ENCODE measurements around the gene ARSB.
"Not testable (repeated sequence)": the region's sequence is repeated elsewhere in the genome, so short reads cannot be mapped to it uniquely, and the experiment has no call there.

ARSB gene

GRCh38 chr5:79002374-79002773, 17.3 kb upstream of the ARSB start:
- no peak for DNase-seq
- in situ Hi-C loops (cut with HindIII; ENCODE audit: low pct_ligation_motif_present, low pct_unique_long_range_greater_than_20kb, low sequenced_read_pairs), result no loop called here

GRCh38 chr5:79001471-79001870, 16.4 kb upstream of the ARSB start:
- in situ Hi-C loops (cut with HindIII; ENCODE audit: low pct_ligation_motif_present, low pct_unique_long_range_greater_than_20kb, low sequenced_read_pairs), result no loop called here
- DNase-seq, result no peak

GRCh38 chr5:78997090-78997489, 12.0 kb upstream of the ARSB start:
- in situ Hi-C loops (cut with HindIII; ENCODE audit: low pct_ligation_motif_present, low pct_unique_long_range_greater_than_20kb, low sequenced_read_pairs), result no loop called here
- DNase-seq, result no peak

GRCh38 chr5:78995521-78996007, 10.5 kb upstream of the ARSB start:
- in situ Hi-C loops (cut with HindIII; ENCODE audit: low pct_ligation_motif_present, low pct_unique_long_range_greater_than_20kb, low sequenced_read_pairs), result no loop called here
- DNase-seq, result no peak

GRCh38 chr5:78993165-78993564, 8.1 kb upstream of the ARSB start:
- in situ Hi-C loops (cut with HindIII; ENCODE audit: low pct_ligation_motif_present, low pct_unique_long_range_greater_than_20kb, low sequenced_read_pairs), result no loop called here
- no peak for DNase-seq

GRCh38 chr5:78992146-78992545, 7.0 kb upstream of the ARSB start:
- no peak for DNase-seq
- in situ Hi-C loops (cut with HindIII; ENCODE audit: low pct_ligation_motif_present, low pct_unique_long_range_greater_than_20kb, low sequenced_read_pairs), result no loop called here

GRCh38 chr5:78989080-78989479, 4.0 kb upstream of the ARSB start:
- in situ Hi-C loops (cut with HindIII; ENCODE audit: low pct_ligation_motif_present, low pct_unique_long_range_greater_than_20kb, low sequenced_read_pairs), result no loop called here
- no peak for DNase-seq

- DNase-seq, result peak; percentile 65
- in situ Hi-C loops (cut with HindIII; ENCODE audit: low pct_ligation_motif_present, low pct_unique_long_range_greater_than_20kb, low sequenced_read_pairs), result no loop called here
These were observed 664 bp upstream of the ARSB start for GRCh38 chr5:78985725-78986223.

GRCh38 chr5:78984439-78985115, 533 bp downstream of the ARSB start:
- in situ Hi-C loops (cut with HindIII; ENCODE audit: low pct_ligation_motif_present, low pct_unique_long_range_greater_than_20kb, low sequenced_read_pairs), result no loop called here
- peak; percentile 86 for DNase-seq

GRCh38 chr5:78983601-78984438, 1.3 kb downstream of the ARSB start:
- peak; percentile 31 for DNase-seq
- in situ Hi-C loops (cut with HindIII; ENCODE audit: low pct_ligation_motif_present, low pct_unique_long_range_greater_than_20kb, low sequenced_read_pairs), result no loop called here

GRCh38 chr5:78983194-78983593, 1.9 kb downstream of the ARSB start:
- DNase-seq, result peak; percentile 1
- in situ Hi-C loops (cut with HindIII; ENCODE audit: low pct_ligation_motif_present, low pct_unique_long_range_greater_than_20kb, low sequenced_read_pairs), result not testable (repeated sequence)

- in situ Hi-C loops (cut with HindIII; ENCODE audit: low pct_ligation_motif_present, low pct_unique_long_range_greater_than_20kb, low sequenced_read_pairs), result no loop called here
- DNase-seq, result no peak
These were observed 5.2 kb downstream of the ARSB start for GRCh38 chr5:78979909-78980308.

GRCh38 chr5:78979117-78979742, 5.9 kb downstream of the ARSB start:
- in situ Hi-C loops (cut with HindIII; ENCODE audit: low pct_ligation_motif_present, low pct_unique_long_range_greater_than_20kb, low sequenced_read_pairs), result no loop called here
- no peak for DNase-seq

- in situ Hi-C loops (cut with HindIII; ENCODE audit: low pct_ligation_motif_present, low pct_unique_long_range_greater_than_20kb, low sequenced_read_pairs), result no loop called here
- no peak for DNase-seq
These were observed 10.1 kb downstream of the ARSB start for GRCh38 chr5:78975035-78975434.

GRCh38 chr5:78974601-78975000, 10.5 kb downstream of the ARSB start:
- in situ Hi-C loops (cut with HindIII; ENCODE audit: low pct_ligation_motif_present, low pct_unique_long_range_greater_than_20kb, low sequenced_read_pairs), result no loop called here
- DNase-seq, result no peak

GRCh38 chr5:78974011-78974410, 11.1 kb downstream of the ARSB start:
- DNase-seq, result no peak
- in situ Hi-C loops (cut with HindIII; ENCODE audit: low pct_ligation_motif_present, low pct_unique_long_range_greater_than_20kb, low sequenced_read_pairs), result no loop called here

- in situ Hi-C loops (cut with HindIII; ENCODE audit: low pct_ligation_motif_present, low pct_unique_long_range_greater_than_20kb, low sequenced_read_pairs), result no loop called here
- DNase-seq, result no peak
These were observed 12.3 kb downstream of the ARSB start for GRCh38 chr5:78972654-78973428.

GRCh38 chr5:78971998-78972397, 13.1 kb downstream of the ARSB start:
- no peak for DNase-seq

GRCh38 chr5:78968781-78969180, 16.3 kb downstream of the ARSB start:
- no peak for DNase-seq
- in situ Hi-C loops (cut with HindIII; ENCODE audit: low pct_ligation_motif_present, low pct_unique_long_range_greater_than_20kb, low sequenced_read_pairs), result no loop called here

More at GRCh38 chr5:78971998-78972397, 13.1 kb downstream of the ARSB start:
- in situ Hi-C loops (cut with HindIII; ENCODE audit: low pct_ligation_motif_present, low pct_unique_long_range_greater_than_20kb, low sequenced_read_pairs), result no loop called here
